NT2/D1 (cell line): Measurements from ENCODE around the gene KIF5B.
"Not testable (repeated sequence)": the region's sequence is repeated elsewhere in the genome, so short reads cannot be mapped to it uniquely, and the experiment has no call there.

ENCODE experiments used
- DNase-seq: peaks from one replicate; pipeline ENCODE4 v3.0.0-alpha.2; 2011; ENCODE audit warnings: low read depth, low spot score
- H3K27me3 ChIP-seq: 2 replicates; pipeline ENCODE4 v1.6.0; 2011; ENCODE audit warnings: mild to moderate bottlenecking; ENCODE audit not compliant: insufficient read length, insufficient read depth
- H3K36me3 ChIP-seq: 2 replicates; pipeline ENCODE4 v1.6.1; 2011; ENCODE audit warnings: mild to moderate bottlenecking, low read length, mixed read lengths; ENCODE audit not compliant: insufficient read depth, insufficient read length
- H3K4me1 ChIP-seq: 2 replicates; pipeline ENCODE4 v1.5.1; 2011; ENCODE audit not compliant: insufficient read depth, insufficient read length
- H3K4me3 ChIP-seq: 2 replicates; pipeline ENCODE4 v1.5.1; 2011; ENCODE audit warnings: low read depth; ENCODE audit not compliant: insufficient read length
- H3K9ac ChIP-seq: 2 replicates; pipeline ENCODE4 v1.6.0; 2011; ENCODE audit warnings: low read depth; ENCODE audit not compliant: insufficient read length
- H3K9me3 ChIP-seq: 2 replicates; pipeline ENCODE4 v1.5.1; 2011; ENCODE audit warnings: mild to moderate bottlenecking, low read length; ENCODE audit not compliant: insufficient read depth
- SUZ12 ChIP-seq: IDR thresholded peaks from 2 replicates; pipeline ENCODE4 v1.6.1; 2011; ENCODE audit not compliant: insufficient read length, insufficient read depth; ENCODE audit errors: extremely low read depth
- YY1 ChIP-seq: IDR thresholded peaks from 2 replicates; pipeline ENCODE4 v1.6.1; 2011; ENCODE audit not compliant: insufficient read length, insufficient read depth
- ZNF274 ChIP-seq: IDR thresholded peaks from 2 replicates; pipeline ENCODE4 v1.6.1; 2011; ENCODE audit warnings: mild to moderate bottlenecking, low read depth, low read length

The KIF5B gene

DNA sequence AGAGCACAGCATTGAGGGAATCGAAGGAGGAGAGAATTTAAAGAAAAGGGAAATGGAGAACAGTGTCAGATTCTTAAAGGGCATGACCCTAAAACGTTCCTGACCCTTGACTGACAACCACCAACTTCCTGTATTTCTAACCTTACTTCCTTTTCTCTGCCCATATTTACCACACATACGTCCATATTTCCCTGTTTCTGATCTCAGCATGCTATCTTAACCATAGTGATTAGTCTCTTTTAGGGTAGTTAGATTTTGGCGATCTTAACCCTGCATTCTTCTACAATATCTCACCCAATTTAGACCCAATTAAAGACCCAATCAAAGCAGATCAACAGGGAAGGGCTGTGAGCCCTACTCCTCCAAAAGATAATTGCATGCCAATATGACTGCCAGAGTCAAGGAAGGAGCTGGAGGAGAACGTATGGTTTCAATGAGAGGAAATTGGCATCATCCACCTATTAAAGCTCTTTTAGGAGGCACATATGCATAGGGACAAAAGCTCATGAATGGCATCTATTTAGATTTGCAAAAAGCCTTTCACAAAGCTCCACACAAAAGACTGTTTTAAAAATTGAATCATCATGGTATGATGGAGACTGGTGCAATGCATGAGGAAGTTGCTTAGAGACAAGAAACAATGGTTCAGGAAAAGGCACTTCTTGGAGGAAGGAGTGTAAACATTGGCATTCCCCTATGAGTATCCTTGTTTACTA is 78.6 kb downstream of the KIF5B start:
- H3K4me1 ChIP-seq: no peaks in the 10 kb centered on the region
- H3K4me3 ChIP-seq: no peak overlapping the region
- DNase-seq: no peak
- H3K36me3 ChIP-seq: no peaks in the 10 kb centered on the region
- no peak for TF ChIP-seq SUZ12
- no peak for TF ChIP-seq YY1
- TF ChIP-seq ZNF274: no peak
- no peak overlapping the region for H3K9ac ChIP-seq
- H3K9me3 ChIP-seq: 0 out of 2 replicates have a peak, but pooled peaks cover 7% of the 10 kb centered on the region
- no peaks in the 10 kb centered on the region for H3K27me3 ChIP-seq

DNA sequence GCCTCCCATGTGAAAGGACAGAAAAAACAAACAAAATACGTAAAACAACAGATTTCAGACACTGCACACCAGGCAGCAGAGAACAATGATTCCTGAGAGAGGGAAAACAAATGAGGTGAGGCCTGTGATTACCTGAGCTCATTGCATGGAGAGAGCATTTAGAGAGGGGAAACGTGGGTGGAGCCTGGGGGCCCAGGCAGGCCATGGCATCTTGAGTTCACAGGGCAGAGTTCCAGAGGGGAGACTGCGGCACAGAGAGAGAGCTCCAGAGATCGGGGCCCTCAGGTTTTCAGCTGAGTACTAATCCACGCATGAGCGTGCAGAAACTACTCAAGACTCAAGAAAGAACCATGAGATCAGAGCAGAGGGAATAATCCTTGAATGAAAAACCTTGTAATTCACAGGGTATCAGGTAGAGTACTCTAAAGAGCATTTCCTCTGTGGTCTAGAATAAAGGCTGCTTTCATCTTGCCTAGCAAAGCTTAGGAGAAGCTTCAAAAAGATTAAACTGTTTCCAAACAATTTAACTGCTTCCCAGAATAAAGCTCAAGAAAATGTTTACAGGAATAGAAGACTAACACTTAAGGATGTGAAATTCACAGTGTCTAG is 81.0 kb downstream of the KIF5B start:
- H3K27me3 ChIP-seq: no peaks in the 10 kb centered on the region
- 0 out of 2 replicates have a peak, but pooled peaks cover 7% of the 10 kb centered on the region for H3K9me3 ChIP-seq
- H3K4me1 ChIP-seq: no peaks in the 10 kb centered on the region
- TF ChIP-seq SUZ12 (no peak), YY1 (no peak), ZNF274 (no peak)
- H3K9ac ChIP-seq: no peak overlapping the region
- no peak for DNase-seq
- no peaks in the 10 kb centered on the region for H3K36me3 ChIP-seq
- no peak overlapping the region for H3K4me3 ChIP-seq

DNA sequence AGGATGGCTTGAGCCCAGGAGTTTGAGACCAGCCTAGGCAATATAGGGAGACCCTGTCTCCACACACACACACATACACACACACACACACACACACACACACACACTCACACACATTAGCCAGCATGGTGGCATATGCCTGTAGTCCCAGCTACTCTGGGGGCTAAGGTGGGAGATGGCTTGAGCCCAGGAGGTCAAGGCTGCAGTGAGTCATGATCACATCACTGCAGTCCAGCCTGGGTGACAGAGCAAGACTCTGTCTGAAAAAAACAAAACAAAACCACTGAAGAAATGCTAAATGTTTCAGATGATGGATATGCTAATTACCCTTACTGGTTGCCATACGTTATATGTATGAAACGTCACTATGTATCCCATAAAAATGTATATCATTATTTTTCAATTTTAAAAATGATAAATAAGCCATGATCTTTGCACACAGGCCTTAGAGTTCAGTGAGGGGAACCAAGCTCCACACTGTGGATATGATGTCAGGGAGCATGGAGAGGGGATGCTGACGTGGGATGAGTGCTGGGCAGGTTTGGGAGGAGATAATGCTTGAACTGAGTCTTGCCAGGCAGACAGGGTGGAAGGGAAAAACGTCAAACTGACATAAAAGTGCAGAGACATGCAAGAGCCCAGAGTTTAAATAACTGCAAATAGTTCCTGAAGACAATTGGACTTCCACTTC is 81.6 kb downstream of the KIF5B start:
- Histone ChIP-seq H3K9ac (no peak overlapping the region), H3K9me3 (0 out of 2 replicates have a peak, but pooled peaks cover under 1% of the 10 kb centered on the region), H3K27me3 (no peaks in the 10 kb centered on the region), H3K4me1 (no peaks in the 10 kb centered on the region), H3K4me3 (no peak overlapping the region), H3K36me3 (no peaks in the 10 kb centered on the region)
- no peak for DNase-seq
- TF ChIP-seq SUZ12 (no peak), ZNF274 (no peak), YY1 (no peak)

DNA sequence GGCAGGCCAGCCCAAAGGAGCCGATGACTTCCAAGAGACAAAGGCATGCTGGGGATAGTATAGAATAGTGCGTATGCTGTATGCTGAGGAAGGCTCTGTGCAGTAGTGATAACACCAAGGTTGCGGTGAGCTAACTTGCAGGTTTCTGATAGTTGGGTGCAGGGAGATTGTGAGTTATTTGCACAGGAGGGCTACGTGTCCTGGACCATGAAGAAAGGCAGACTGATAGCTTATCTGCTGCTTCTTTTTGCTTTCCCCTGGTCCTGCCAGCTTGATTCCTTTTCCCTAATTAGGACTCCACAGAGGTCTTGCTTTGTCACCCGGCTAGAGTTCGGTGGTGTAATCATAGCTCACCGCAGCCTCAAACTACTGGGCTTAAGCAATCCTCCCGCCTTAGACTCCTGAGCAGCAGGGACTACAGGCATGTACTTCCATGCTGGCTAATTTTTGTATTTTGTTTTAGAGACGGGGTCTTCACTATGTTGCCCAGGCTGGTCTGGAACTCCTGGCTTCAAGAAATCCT is 83.6 kb downstream of the KIF5B start:
- no peak for DNase-seq
- TF ChIP-seq YY1 (no peak), ZNF274 (no peak), SUZ12 (no peak)
- no peaks in the 10 kb centered on the region for H3K27me3 ChIP-seq

DNA sequence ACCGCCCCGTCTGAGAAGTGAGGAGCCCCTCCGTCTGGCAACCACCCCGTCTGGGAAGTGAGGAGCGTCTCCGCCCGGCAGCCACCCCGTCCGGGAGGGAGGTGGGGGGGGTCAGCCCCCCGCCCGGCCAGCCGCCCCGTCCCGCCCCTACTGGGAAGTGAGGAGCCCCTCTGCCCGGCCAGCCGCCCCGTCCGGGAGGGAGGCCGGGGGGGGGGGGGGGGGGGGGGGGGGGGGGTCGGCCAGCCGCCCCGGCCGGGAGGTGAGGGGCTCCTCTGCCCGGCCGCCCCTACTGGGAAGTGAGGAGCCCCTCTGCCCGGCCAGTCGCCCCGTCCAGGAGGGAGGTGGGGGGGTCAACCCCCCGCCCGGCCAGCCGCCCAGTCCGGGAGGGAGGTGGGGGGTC is 86.4 kb downstream of the KIF5B start:
- DNase-seq, H3K4me1 ChIP-seq, H3K27me3 ChIP-seq, H3K36me3 ChIP-seq, H3K9ac ChIP-seq, H3K4me3 ChIP-seq, H3K9me3 ChIP-seq: not testable (repeated sequence)

More for the DNA sequence above, 83.6 kb downstream of the KIF5B start:
- no peaks in the 10 kb centered on the region for H3K36me3 ChIP-seq
- H3K4me1 ChIP-seq: no peaks in the 10 kb centered on the region
- H3K4me3 ChIP-seq: no peak overlapping the region
- H3K9ac ChIP-seq: no peak overlapping the region
- H3K9me3 ChIP-seq: no peaks in the 10 kb centered on the region

DNA sequence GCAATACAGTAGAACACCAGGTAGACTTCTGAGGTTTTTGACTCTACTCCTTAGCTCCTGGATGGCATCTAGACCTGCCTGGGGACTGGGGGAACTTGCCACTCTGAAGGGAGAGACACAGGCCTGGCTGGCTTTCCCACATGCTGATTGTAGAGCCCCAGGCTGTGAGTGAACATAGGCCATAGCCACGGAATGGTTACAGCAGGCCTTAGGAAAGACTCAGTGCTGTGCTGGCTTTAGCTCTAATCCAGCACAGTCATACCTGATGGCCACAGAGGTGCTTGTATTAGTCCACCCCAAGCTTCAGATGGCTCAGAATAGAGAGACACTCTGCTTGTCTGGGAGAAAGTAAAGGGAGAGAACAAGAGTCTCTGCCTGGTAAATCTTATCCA is 92.6 kb downstream of the KIF5B start:
- Histone ChIP-seq H3K4me3 (no peak overlapping the region), H3K36me3 (no peaks in the 10 kb centered on the region), H3K9me3 (no peaks in the 10 kb centered on the region), H3K27me3 (no peaks in the 10 kb centered on the region), H3K9ac (no peak overlapping the region), H3K4me1 (no peaks in the 10 kb centered on the region)
- DNase-seq: no peak
- TF ChIP-seq YY1: no peak
- no peak for TF ChIP-seq ZNF274
- no peak for TF ChIP-seq SUZ12
